ENCODE results near the gene AATK.
A peak's percentile ranks its signal among the peaks of the same experiment; 100 is the strongest.

AATK gene

GRCh38 chr17:81125573-81126081 lies 40.4 kb downstream of the AATK start:
- H3K27me3 Mint-ChIP-seq, result no peaks in the 10 kb centered on the region
- H3K4me3 Mint-ChIP-seq, result no peak overlapping the region
- no peaks in the 10 kb centered on the region for H3K9me3 Mint-ChIP-seq
- H3K4me1 Mint-ChIP-seq, result no peaks in the 10 kb centered on the region
- DNase-seq (no peak), ATAC-seq (no peak)
- H3K27ac Mint-ChIP-seq, result no peak overlapping the region

DNA sequence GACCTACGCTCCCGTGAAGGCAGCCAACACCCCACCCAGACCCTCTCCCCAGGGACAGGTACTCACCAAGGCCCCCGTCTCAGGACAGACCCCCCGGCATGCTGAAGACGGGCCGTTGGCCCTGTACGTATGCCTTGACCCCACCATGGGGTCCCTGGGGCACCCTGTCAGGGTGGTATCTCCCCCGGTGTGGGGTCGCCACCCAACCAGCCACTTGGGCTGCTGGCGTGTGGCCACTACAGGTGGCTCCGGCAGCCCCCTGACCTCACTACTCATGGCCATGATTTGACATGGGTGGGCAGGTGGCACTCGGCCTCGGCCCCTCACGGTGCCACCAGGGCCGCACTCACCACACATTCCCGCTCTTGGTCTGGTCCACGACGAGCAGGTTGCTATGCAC lies 41.6 kb downstream of the AATK start:
- ATAC-seq, result no peak
- H3K4me1 Mint-ChIP-seq, result no peaks in the 10 kb centered on the region
- DNase-seq, result no peak
- no peak overlapping the region for H3K4me3 Mint-ChIP-seq
- no peak overlapping the region for H3K27ac Mint-ChIP-seq
- H3K27me3 Mint-ChIP-seq, result no peaks in the 10 kb centered on the region
- H3K9me3 Mint-ChIP-seq, result no peaks in the 10 kb centered on the region

GRCh38 chr17:81123052-81124048 lies 42.7 kb downstream of the AATK start:
- no peak for ATAC-seq
- no peak for DNase-seq
- no peak overlapping the region for H3K4me3 Mint-ChIP-seq
- H3K9me3 Mint-ChIP-seq, result no peaks in the 10 kb centered on the region
- H3K27me3 Mint-ChIP-seq, result no peaks in the 10 kb centered on the region
- H3K4me1 Mint-ChIP-seq, result peaks cover 6% of the 10 kb centered on the region
- no peak overlapping the region for H3K27ac Mint-ChIP-seq

GRCh38 chr17:81121841-81122733 lies 43.9 kb downstream of the AATK start:
- Mint-ChIP-seq H3K27me3 (no peaks in the 10 kb centered on the region), H3K27ac (no peak overlapping the region), H3K9me3 (no peaks in the 10 kb centered on the region), H3K4me3 (no peak overlapping the region), H3K4me1 (peaks cover 6% of the 10 kb centered on the region)
- no peak for ATAC-seq
- DNase-seq, result no peak

GRCh38 chr17:81120695-81121621 lies 45.1 kb downstream of the AATK start:
- no peak overlapping the region for H3K4me3 Mint-ChIP-seq
- ATAC-seq (no peak), DNase-seq (no peak)
- no peaks in the 10 kb centered on the region for H3K27me3 Mint-ChIP-seq
- H3K27ac Mint-ChIP-seq, result no peak overlapping the region
- H3K9me3 Mint-ChIP-seq, result no peaks in the 10 kb centered on the region
- peaks cover 6% of the 10 kb centered on the region for H3K4me1 Mint-ChIP-seq

GRCh38 chr17:81120149-81120484 lies 45.9 kb downstream of the AATK start:
- H3K27ac Mint-ChIP-seq, result no peak overlapping the region
- DNase-seq, result no peak

GRCh38 chr17:81119223-81120148 lies 46.5 kb downstream of the AATK start:
- H3K27ac Mint-ChIP-seq, result peak overlapping the region in 1 of 2 donors; percentile 92
- H3K4me1 Mint-ChIP-seq, result peaks cover 6% of the 10 kb centered on the region
- H3K27me3 Mint-ChIP-seq, result no peaks in the 10 kb centered on the region

More at GRCh38 chr17:81120149-81120484, 45.9 kb downstream of the AATK start:
- Mint-ChIP-seq H3K27me3 (no peaks in the 10 kb centered on the region), H3K4me3 (no peak overlapping the region), H3K4me1 (peaks cover 6% of the 10 kb centered on the region), H3K9me3 (no peaks in the 10 kb centered on the region)
- no peak for ATAC-seq

GRCh38 chr17:81118308-81119221 lies 47.5 kb downstream of the AATK start:
- Mint-ChIP-seq H3K4me1 (peaks cover 6% of the 10 kb centered on the region), H3K27ac (no peak overlapping the region), H3K27me3 (no peaks in the 10 kb centered on the region), H3K9me3 (no peaks in the 10 kb centered on the region), H3K4me3 (peak overlapping the region; percentile 58 to 62)
- DNase-seq (no peak), ATAC-seq (peak; percentile 10)

More at GRCh38 chr17:81119223-81120148, 46.5 kb downstream of the AATK start:
- H3K4me3 Mint-ChIP-seq, result peak overlapping the region; percentile 67 to 73
- H3K9me3 Mint-ChIP-seq, result no peaks in the 10 kb centered on the region
- ATAC-seq (peak; percentile 50), DNase-seq (peak; percentile 84 to 85)

- ATAC-seq (no peak), DNase-seq (no peak)
- no peaks in the 10 kb centered on the region for H3K27me3 Mint-ChIP-seq
- H3K4me3 Mint-ChIP-seq, result no peak overlapping the region
- H3K9me3 Mint-ChIP-seq, result no peaks in the 10 kb centered on the region
- H3K4me1 Mint-ChIP-seq, result peaks cover 6% of the 10 kb centered on the region
- H3K27ac Mint-ChIP-seq, result no peak overlapping the region
These were observed 48.3 kb downstream of the AATK start for GRCh38 chr17:81117672-81118198.

- DNase-seq (no peak), ATAC-seq (no peak)
- Mint-ChIP-seq H3K4me1 (peaks cover 6% of the 10 kb centered on the region), H3K27ac (peak overlapping the region in 1 of 2 donors; percentile 42), H3K9me3 (no peaks in the 10 kb centered on the region), H3K4me3 (no peak overlapping the region), H3K27me3 (no peaks in the 10 kb centered on the region)
These were observed 49.3 kb downstream of the AATK start for GRCh38 chr17:81116704-81117103.

GRCh38 chr17:81115749-81116464 lies 50.1 kb downstream of the AATK start:
- peaks cover 6% of the 10 kb centered on the region for H3K4me1 Mint-ChIP-seq
- no peak overlapping the region for H3K4me3 Mint-ChIP-seq
- no peak for ATAC-seq
- no peaks in the 10 kb centered on the region for H3K27me3 Mint-ChIP-seq
- DNase-seq, result no peak
- peak overlapping the region in 1 of 2 donors; percentile 93 for H3K27ac Mint-ChIP-seq
- H3K9me3 Mint-ChIP-seq, result no peaks in the 10 kb centered on the region

GRCh38 chr17:81115219-81115618 lies 50.8 kb downstream of the AATK start:
- Mint-ChIP-seq H3K27ac (no peak overlapping the region), H3K9me3 (no peaks in the 10 kb centered on the region), H3K4me1 (peaks cover 8% of the 10 kb centered on the region), H3K4me3 (no peak overlapping the region), H3K27me3 (no peaks in the 10 kb centered on the region)
- DNase-seq (no peak), ATAC-seq (no peak)
